Duodenal mucosa (tissue), 2 donors: ENCODE data around the gene PDZRN4.

Experiments used
- H3K27ac ChIP-seq: one replicate; pipeline ENCODE4 v1.7.0; 2013; ENCODE audit warnings: low read depth, low read length
- H3K27me3 ChIP-seq, 2 donors: one replicate each; pipeline ENCODE4 v1.7.0; 2013; ENCODE audit warnings: low read length in 2 of 2, control low read depth in 1 of 2; ENCODE audit not compliant: insufficient read depth in 2 of 2, control insufficient read depth in 1 of 2
- H3K36me3 ChIP-seq, 2 donors: one replicate each; pipeline ENCODE4 v1.7.0; 2013; ENCODE audit warnings: low read length in 2 of 2, control low read depth in 1 of 2; ENCODE audit not compliant: insufficient read depth in 2 of 2, control insufficient read depth in 1 of 2
- H3K4me1 ChIP-seq, 2 donors: one replicate each; pipeline ENCODE4 v1.7.0; 2013; ENCODE audit warnings: low read length in 2 of 2, control low read depth in 1 of 2; ENCODE audit not compliant: insufficient read depth in 2 of 2, control insufficient read depth in 1 of 2
- H3K4me3 ChIP-seq, 2 donors: one replicate each; pipeline ENCODE4 v1.7.0; 2013; ENCODE audit warnings: low read length in 2 of 2, low read depth in 1 of 2
- H3K9ac ChIP-seq, 2 donors: one replicate each; pipeline ENCODE4 v1.7.0; 2013; ENCODE audit warnings: low read length in 2 of 2, low read depth in 1 of 2
- H3K9me3 ChIP-seq, 2 donors: one replicate each; pipeline ENCODE4 v1.7.0; 2013; ENCODE audit warnings: low read length in 2 of 2, control low read depth in 1 of 2; ENCODE audit not compliant: control insufficient read depth in 1 of 2

Gene PDZRN4

DNA sequence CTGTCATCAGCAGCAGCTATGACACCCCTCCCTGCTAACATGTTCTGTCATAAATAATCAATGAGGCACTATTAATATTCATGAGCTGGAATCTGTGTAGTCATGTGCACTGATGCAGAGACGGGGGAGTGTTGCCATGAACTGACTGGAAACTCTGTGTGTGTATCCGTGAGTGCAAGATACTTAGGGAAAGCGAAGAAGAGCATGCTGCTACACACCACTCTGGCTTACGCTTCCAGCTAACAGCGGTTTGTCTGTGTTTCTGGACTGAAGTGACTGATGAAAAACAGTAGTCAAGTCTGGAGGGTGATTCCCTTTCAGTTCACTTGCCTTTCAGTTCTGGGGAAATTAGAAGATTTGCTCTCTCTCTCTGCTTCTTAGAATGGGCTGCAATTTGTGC is 249.4 kb downstream of the PDZRN4 start:
- no peak overlapping the region for H3K9ac ChIP-seq
- no peak overlapping the region for H3K27ac ChIP-seq
- no peak overlapping the region for H3K4me3 ChIP-seq

DNA sequence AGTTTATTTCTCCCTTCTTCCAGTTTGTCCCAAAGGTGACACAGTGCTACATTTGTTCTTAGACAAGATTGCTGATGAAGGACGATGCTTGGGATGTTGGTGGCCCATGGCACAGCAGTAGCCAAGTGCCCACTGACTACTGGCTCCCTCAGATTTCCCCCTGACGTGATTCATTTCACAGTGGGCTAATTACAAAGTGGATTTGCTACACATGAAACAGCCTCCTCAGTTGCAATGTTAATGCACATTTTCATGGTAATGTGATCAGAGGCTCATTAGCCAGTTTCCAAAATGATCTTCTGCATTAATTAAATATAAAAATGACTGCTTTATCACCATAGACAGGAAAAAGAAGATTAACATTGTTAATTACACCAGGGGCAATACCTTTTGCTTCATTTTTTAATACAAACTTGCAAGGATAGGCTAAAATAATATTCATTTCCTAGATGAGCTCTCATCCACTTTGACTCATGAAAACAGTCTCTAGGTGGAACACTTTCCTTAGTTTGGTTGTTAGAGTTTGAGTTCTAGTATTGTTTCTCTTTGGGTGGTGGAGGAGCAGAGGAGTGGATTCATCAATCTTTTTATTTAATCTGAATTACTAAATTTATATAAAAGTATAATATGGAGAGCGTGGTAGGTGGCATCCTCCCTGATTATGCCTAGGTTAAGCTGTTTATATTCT is 250.9 kb downstream of the PDZRN4 start:
- no peaks in the 10 kb centered on the region for H3K27me3 ChIP-seq
- no peak overlapping the region for H3K27ac ChIP-seq
- no peaks in the 10 kb centered on the region for H3K4me1 ChIP-seq
- H3K4me3 ChIP-seq = no peak overlapping the region
- no peaks in the 10 kb centered on the region for H3K9me3 ChIP-seq
- no peak overlapping the region for H3K9ac ChIP-seq
- H3K36me3 ChIP-seq = no peaks in the 10 kb centered on the region

More for the DNA sequence above, 249.4 kb downstream of the PDZRN4 start:
- H3K4me1 ChIP-seq = no peaks in the 10 kb centered on the region
- no peaks in the 10 kb centered on the region for H3K27me3 ChIP-seq
- no peaks in the 10 kb centered on the region for H3K36me3 ChIP-seq
- H3K9me3 ChIP-seq = no peaks in the 10 kb centered on the region

DNA sequence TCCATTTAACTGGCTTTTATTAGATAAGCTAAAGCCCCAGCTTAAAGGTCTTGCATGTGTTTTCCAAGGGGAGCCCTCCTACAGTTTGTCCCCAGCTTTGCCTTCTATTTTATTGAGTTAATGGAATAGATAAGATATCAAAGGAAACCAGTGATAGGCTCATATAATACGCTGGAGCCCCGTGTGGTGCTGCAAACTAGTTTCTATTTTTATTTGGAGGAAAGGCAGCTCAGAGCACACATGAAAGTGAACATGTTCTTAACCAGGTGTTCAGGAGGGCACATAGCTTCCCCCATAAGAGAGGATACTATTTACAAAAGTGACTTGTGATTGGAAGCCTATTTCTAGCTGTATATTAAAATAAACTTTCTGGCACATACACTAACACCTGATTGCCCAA is 251.7 kb downstream of the PDZRN4 start:
- no peaks in the 10 kb centered on the region for H3K4me1 ChIP-seq
- no peaks in the 10 kb centered on the region for H3K9me3 ChIP-seq
- no peaks in the 10 kb centered on the region for H3K27me3 ChIP-seq
- H3K4me3 ChIP-seq = no peak overlapping the region
- no peak overlapping the region for H3K27ac ChIP-seq
- H3K9ac ChIP-seq = no peak overlapping the region
- no peaks in the 10 kb centered on the region for H3K36me3 ChIP-seq

DNA sequence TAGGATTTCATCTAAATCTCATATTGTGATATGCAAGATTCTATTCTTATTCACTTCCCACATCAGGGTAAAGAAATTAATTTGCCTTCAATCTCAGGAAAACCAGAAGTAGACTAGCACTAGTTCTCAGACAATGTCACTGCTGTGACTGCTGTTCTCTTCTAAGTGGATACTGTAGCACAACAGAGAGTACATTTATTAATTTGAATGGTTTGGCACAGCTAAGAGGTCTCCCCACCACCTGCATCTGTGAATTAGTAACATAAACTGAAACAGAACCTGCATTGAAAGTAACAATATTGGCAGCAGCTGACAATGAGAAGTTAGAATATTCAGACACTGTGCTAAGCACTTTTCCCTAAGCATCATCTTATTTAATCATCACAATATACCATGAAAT is 253.1 kb downstream of the PDZRN4 start:
- Histone ChIP-seq H3K4me3 (no peak overlapping the region), H3K27me3 (no peaks in the 10 kb centered on the region), H3K27ac (no peak overlapping the region), H3K9me3 (no peaks in the 10 kb centered on the region), H3K36me3 (no peaks in the 10 kb centered on the region), H3K4me1 (no peaks in the 10 kb centered on the region), H3K9ac (no peak overlapping the region)

DNA sequence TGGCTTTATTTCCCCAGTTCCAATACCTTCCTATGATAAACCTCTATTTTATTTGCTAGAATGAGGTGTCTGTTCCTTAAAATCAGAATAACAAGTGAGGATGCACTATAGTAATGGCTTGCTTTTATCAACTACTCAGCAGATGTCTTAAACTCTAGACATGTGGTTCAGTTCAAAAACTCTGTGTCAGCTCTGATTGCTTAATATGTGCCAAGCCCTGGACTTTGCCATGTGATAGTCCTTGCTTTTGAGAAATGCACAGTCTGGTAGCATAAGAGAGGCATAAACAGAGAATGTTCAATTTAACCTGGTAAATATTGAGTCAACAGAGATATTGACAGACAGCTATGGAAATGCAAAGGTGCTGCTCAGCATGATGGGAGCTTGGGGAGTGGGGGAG is 254.8 kb downstream of the PDZRN4 start:
- H3K4me3 ChIP-seq = no peak overlapping the region
- H3K27me3 ChIP-seq = no peaks in the 10 kb centered on the region
- no peaks in the 10 kb centered on the region for H3K36me3 ChIP-seq
- H3K9ac ChIP-seq = no peak overlapping the region
- no peak overlapping the region for H3K27ac ChIP-seq
- no peaks in the 10 kb centered on the region for H3K9me3 ChIP-seq
- no peaks in the 10 kb centered on the region for H3K4me1 ChIP-seq

- no peaks in the 10 kb centered on the region for H3K9me3 ChIP-seq
- H3K27ac ChIP-seq = no peak overlapping the region
- H3K9ac ChIP-seq = no peak overlapping the region
- H3K4me3 ChIP-seq = no peak overlapping the region
- no peaks in the 10 kb centered on the region for H3K36me3 ChIP-seq
- no peaks in the 10 kb centered on the region for H3K4me1 ChIP-seq
- H3K27me3 ChIP-seq = no peaks in the 10 kb centered on the region
Observed at GRCh38 chr12:41443690-41444089, 255.6 kb downstream of the PDZRN4 start.

GRCh38 chr12:41452838-41453407 is 264.8 kb downstream of the PDZRN4 start:
- H3K27me3 ChIP-seq = no peaks in the 10 kb centered on the region
- H3K4me1 ChIP-seq = no peaks in the 10 kb centered on the region
- no peak overlapping the region for H3K27ac ChIP-seq
- H3K9me3 ChIP-seq = no peaks in the 10 kb centered on the region
- H3K4me3 ChIP-seq = no peak overlapping the region
- no peaks in the 10 kb centered on the region for H3K36me3 ChIP-seq
- no peak overlapping the region for H3K9ac ChIP-seq

DNA sequence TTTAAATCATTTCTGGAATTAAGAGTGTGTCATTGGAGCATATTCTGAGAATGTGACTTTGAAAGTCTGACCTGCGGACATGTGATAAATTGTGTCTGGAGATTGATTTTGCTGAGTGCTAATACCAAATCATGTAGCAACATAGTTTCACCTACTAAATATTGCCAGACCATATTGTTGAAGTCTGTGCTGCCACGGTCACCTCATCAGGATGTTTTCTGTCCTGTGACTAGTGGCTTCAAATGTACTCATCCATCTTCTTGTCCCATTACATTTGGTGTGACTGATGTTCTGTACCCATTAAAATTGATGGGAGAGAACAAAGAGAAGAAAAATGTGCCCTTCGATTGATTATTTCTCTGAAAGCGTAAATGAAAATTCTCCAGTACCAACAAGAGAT is 265.3 kb downstream of the PDZRN4 start:
- Histone ChIP-seq H3K27me3 (no peaks in the 10 kb centered on the region), H3K4me3 (no peak overlapping the region), H3K9me3 (no peaks in the 10 kb centered on the region), H3K27ac (no peak overlapping the region), H3K4me1 (no peaks in the 10 kb centered on the region), H3K9ac (no peak overlapping the region), H3K36me3 (no peaks in the 10 kb centered on the region)

DNA sequence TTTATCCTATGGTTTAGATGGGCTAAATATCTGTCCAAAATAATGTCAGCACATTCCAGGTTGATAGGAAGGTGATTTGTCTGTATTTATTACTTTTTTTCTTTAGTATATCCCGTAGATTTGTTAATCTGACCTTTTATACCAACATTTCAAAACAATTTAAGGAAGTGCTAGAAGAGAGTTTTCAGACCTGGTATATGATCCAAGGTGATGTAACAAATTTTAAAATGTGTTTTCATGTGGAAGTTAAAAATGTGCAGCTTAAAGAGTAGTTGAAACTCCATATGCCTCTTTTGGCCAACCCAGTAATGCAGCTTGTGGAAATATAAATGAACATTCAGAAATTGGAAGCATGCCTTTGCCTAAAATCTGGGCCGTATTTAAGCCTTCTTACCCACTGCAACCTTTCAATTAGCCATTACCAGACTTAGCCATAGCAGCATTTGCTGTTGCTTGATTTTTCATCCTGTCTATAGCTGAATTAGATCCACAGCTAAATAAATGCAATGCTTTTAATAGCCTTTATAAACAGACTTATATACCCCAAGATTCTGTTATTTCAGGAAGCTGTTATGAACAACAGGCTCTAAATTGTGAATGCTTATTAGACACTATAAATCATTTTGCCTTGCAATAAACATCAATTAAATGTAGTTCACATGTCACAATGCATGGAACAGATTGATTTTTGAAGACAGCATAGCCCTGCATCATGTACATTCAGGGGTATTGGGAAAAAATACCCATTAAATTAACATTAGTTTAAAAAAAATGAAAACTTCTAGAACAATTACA is 271.2 kb downstream of the PDZRN4 start:
- Histone ChIP-seq H3K4me1 (no peaks in the 10 kb centered on the region), H3K27me3 (no peaks in the 10 kb centered on the region), H3K4me3 (no peak overlapping the region), H3K27ac (no peak overlapping the region), H3K9me3 (no peaks in the 10 kb centered on the region), H3K9ac (no peak overlapping the region), H3K36me3 (no peaks in the 10 kb centered on the region)

- Histone ChIP-seq H3K9me3 (no peaks in the 10 kb centered on the region), H3K27me3 (no peaks in the 10 kb centered on the region), H3K4me1 (no peaks in the 10 kb centered on the region), H3K27ac (no peak overlapping the region), H3K9ac (no peak overlapping the region), H3K4me3 (no peak overlapping the region), H3K36me3 (no peaks in the 10 kb centered on the region)
Observed at GRCh38 chr12:41459906-41460214, 271.7 kb downstream of the PDZRN4 start.
